Fibroblast of the aortic adventitia (primary cell): ENCODE data around the gene SDC3. TPM values are rescaled to one million over a fixed set of nuclear protein-coding genes. Genes with fewer than 3 reads are reported as not detected.

Source experiments
- DNase-seq: peaks from one replicate; pipeline ENCODE4 v3.0.0-alpha.2; 2010; ENCODE audit warnings: low read depth
- H3K4me3 ChIP-seq: 2 replicates; pipeline ENCODE4 v1.5.1; 2011; ENCODE audit warnings: low read depth, mild to moderate bottlenecking, control low read depth, low read length, moderate library complexity
- CTCF ChIP-seq: IDR thresholded peaks from 2 replicates; pipeline ENCODE4 v1.5.1; 2011; ENCODE audit warnings: mild to moderate bottlenecking, low read length, control low read depth, inconsistent platforms; ENCODE audit not compliant: insufficient read depth
- total RNA-seq: library from RNA; depleted of rRNA; stranded (reverse); fragments of >200 nt; gene quantifications from 2 replicates; pipeline ENCODE4 v1.2.3, GENCODE V29; 2012; ENCODE audit warnings: low replicate concordance

Gene SDC3
- total RNA-seq, 1 donor: 47.5 TPM

GRCh38 chr1:30875197-30875596 is 33.4 kb downstream of the SDC3 start:
- no peak for DNase-seq
- TF ChIP-seq CTCF: no peak
- no peak overlapping the region for H3K4me3 ChIP-seq

GRCh38 chr1:30874176-30874575 is 34.4 kb downstream of the SDC3 start:
- no peak for TF ChIP-seq CTCF
- H3K4me3 ChIP-seq: no peak overlapping the region
- no peak for DNase-seq

- no peak for DNase-seq
- TF ChIP-seq CTCF: no peak
- no peak overlapping the region for H3K4me3 ChIP-seq
Measured at GRCh38 chr1:30872948-30873263, 35.7 kb downstream of the SDC3 start.

- DNase-seq: peak; percentile 16
- TF ChIP-seq CTCF: no peak
- no peak overlapping the region for H3K4me3 ChIP-seq
Measured at GRCh38 chr1:30872033-30872947, 36.3 kb downstream of the SDC3 start.

GRCh38 chr1:30871276-30871871 is 37.2 kb downstream of the SDC3 start:
- H3K4me3 ChIP-seq: no peak overlapping the region
- no peak for TF ChIP-seq CTCF
- no peak for DNase-seq

GRCh38 chr1:30870656-30871055 is 37.9 kb downstream of the SDC3 start:
- H3K4me3 ChIP-seq: no peak overlapping the region
- DNase-seq: no peak
- TF ChIP-seq CTCF: no peak
